ENCODE measurements around the gene HIF3A. TPM values are rescaled to one million over a fixed set of nuclear protein-coding genes. Genes with fewer than 3 reads are reported as not detected.

Gene HIF3A
- total RNA-seq, 1 experiment from 2014 or later: 3.0 TPM

DNA sequence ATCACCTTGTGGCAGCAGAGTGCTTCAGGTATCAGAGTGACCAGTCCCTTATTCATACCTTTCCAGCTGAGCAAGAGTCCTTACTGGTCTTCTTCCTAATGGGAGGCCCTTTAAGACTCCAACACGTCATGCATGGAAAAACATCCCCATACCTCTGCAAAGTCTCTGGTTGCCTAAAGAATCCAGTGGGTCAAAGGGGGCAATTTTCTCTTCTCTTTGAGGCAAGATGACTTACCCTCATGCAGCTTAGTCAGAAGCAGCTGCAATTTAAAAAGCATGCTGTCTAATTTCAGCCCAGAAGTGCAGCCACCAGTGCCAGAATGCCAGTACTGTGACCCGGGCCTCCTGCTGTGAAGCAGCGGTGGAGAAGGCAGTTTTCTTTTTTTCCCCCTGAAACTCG, 68.7 kb downstream of the HIF3A start:
- intact Hi-C loops (cut with micrococcal nuclease; ENCODE audit: unreplicated experiment): no loop called here
- DNase-seq (ENCODE audit: low spot score): no peak
- TF ChIP-seq EZH2 (IDR thresholded peaks at IDR 0.05; ENCODE audit: borderline replicate concordance, low read depth, low read length, poor library complexity, severe bottlenecking): no peak
- TF ChIP-seq, protein P1, sequence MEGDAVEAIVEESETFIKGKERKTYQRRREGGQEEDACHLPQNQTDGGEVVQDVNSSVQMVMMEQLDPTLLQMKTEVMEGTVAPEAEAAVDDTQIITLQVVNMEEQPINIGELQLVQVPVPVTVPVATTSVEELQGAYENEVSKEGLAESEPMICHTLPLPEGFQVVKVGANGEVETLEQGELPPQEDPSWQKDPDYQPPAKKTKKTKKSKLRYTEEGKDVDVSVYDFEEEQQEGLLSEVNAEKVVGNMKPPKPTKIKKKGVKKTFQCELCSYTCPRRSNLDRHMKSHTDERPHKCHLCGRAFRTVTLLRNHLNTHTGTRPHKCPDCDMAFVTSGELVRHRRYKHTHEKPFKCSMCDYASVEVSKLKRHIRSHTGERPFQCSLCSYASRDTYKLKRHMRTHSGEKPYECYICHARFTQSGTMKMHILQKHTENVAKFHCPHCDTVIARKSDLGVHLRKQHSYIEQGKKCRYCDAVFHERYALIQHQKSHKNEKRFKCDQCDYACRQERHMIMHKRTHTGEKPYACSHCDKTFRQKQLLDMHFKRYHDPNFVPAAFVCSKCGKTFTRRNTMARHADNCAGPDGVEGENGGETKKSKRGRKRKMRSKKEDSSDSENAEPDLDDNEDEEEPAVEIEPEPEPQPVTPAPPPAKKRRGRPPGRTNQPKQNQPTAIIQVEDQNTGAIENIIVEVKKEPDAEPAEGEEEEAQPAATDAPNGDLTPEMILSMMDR (conservative IDR thresholded peaks at IDR 0.05; ENCODE audit: low read depth, low read length): no peak
- Histone ChIP-seq H3K36me3 (ENCODE audit: insufficient read depth, low read length, poor library complexity, severe bottlenecking) (peaks cover 23% of the 10 kb centered on the region), H3K4me1 (ENCODE audit: insufficient read depth, low read length, poor library complexity, severe bottlenecking) (no peaks in the 10 kb centered on the region), H3K9me3 (ENCODE audit: low read depth, low read length, poor library complexity, severe bottlenecking) (no peaks in the 10 kb centered on the region), H3K4me3 (ENCODE audit: low read depth, low read length, poor library complexity, severe bottlenecking) (no peak overlapping the region), H3K27ac (ENCODE audit: low read depth, low read length, poor library complexity, severe bottlenecking) (no peak overlapping the region), H3K27me3 (replicated peaks; ENCODE audit: insufficient read depth, low read depth, low read length, poor library complexity) (no peaks in the 10 kb centered on the region)
- no TSS peak for BruUV-seq (replicated peaks)
- CTCF ChIA-PET: no interaction called here
- POLR2A ChIA-PET (ENCODE audit: low non-redundant PET): no interaction called here

DNA sequence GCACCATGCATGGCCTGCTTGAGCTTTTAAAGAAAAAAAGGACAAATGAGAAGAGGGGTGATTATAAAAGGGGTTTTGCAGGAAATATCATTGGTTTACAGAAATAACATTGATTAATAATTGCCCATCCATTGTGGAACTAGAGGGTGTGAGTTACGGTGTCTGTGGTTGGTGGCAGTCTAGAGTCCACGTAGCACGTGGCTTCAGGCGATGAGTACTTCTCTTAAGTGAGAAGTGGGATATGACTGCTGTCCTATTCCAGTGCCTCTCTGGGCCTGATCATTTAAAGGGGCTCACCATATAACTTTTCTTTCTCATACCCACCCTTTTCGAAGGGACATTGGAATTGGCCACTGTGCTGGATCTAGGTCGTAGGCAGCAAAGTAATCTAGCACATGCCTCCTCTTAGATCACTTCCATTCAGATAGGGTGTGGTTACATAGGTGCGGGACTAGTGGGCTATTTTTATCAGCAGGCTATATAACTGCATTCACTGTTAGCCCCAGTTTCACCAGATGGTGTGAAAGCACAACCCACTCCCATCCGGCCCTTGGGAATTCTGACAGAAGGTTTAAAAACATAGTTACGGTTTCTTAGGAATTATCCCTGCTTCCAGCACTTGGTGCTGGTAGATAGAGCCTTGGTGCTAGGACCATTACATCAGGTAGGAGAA, 69.9 kb downstream of the HIF3A start:
- Histone ChIP-seq H3K36me3 (ENCODE audit: insufficient read depth, low read length, poor library complexity, severe bottlenecking) (peaks cover 23% of the 10 kb centered on the region), H3K9me3 (ENCODE audit: low read depth, low read length, poor library complexity, severe bottlenecking) (no peaks in the 10 kb centered on the region), H3K4me1 (ENCODE audit: insufficient read depth, low read length, poor library complexity, severe bottlenecking) (no peaks in the 10 kb centered on the region), H3K27ac (ENCODE audit: low read depth, low read length, poor library complexity, severe bottlenecking) (no peak overlapping the region), H3K4me3 (ENCODE audit: low read depth, low read length, poor library complexity, severe bottlenecking) (no peak overlapping the region), H3K27me3 (replicated peaks; ENCODE audit: insufficient read depth, low read depth, low read length, poor library complexity) (no peaks in the 10 kb centered on the region)
- intact Hi-C loops (cut with micrococcal nuclease; ENCODE audit: unreplicated experiment): no loop called here
- ChIA-PET POLR2A (ENCODE audit: low non-redundant PET) (no interaction called here), CTCF (no interaction called here)
- no peak for TF ChIP-seq EZH2 (IDR thresholded peaks at IDR 0.05; ENCODE audit: borderline replicate concordance, low read depth, low read length, poor library complexity, severe bottlenecking)
- TF ChIP-seq, protein P1 (conservative IDR thresholded peaks at IDR 0.05; ENCODE audit: low read depth, low read length): no peak
- BruUV-seq (replicated peaks): no TSS peak
- DNase-seq (ENCODE audit: low spot score): no peak

DNA sequence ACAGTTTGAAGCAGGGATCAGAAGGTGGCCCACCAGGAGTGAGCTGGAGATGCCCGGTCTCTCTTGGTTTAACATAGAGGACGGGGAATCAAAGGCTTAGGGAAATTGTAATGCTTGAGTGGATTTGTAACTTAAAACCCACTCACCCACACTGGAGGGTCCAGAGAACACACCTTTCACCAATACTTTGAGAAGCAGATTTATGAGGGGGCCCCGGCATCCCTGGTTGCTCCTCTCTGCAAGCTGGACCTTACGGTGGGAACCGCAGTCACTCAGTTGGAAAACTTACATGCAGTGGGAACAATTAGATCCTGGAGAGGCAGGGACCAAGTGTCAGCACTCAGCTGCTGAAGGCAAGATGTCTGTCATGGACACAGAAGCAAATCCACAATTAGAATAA, 70.6 kb downstream of the HIF3A start:
- POLR2A ChIA-PET (ENCODE audit: low non-redundant PET): no interaction called here
- Histone ChIP-seq H3K4me1 (ENCODE audit: insufficient read depth, low read length, poor library complexity, severe bottlenecking) (peaks cover 2% of the 10 kb centered on the region), H3K27ac (ENCODE audit: low read depth, low read length, poor library complexity, severe bottlenecking) (no peak overlapping the region), H3K9me3 (ENCODE audit: low read depth, low read length, poor library complexity, severe bottlenecking) (no peaks in the 10 kb centered on the region), H3K4me3 (ENCODE audit: low read depth, low read length, poor library complexity, severe bottlenecking) (no peak overlapping the region), H3K27me3 (replicated peaks; ENCODE audit: insufficient read depth, low read depth, low read length, poor library complexity) (no peaks in the 10 kb centered on the region), H3K36me3 (ENCODE audit: insufficient read depth, low read length, poor library complexity, severe bottlenecking) (peaks cover 23% of the 10 kb centered on the region)
- no TSS peak for BruUV-seq (replicated peaks)
- CTCF ChIA-PET: no interaction called here
- TF ChIP-seq, protein P1 (conservative IDR thresholded peaks at IDR 0.05; ENCODE audit: low read depth, low read length): no peak
- TF ChIP-seq EZH2 (IDR thresholded peaks at IDR 0.05; ENCODE audit: borderline replicate concordance, low read depth, low read length, poor library complexity, severe bottlenecking): no peak
- DNase-seq (ENCODE audit: low spot score): no peak
- intact Hi-C loops (cut with micrococcal nuclease; ENCODE audit: unreplicated experiment): no loop called here
